K562 treated with DMSO at 1 percent for 24 hours (cell line): Measurements from ENCODE around the gene ZNF620. TPM values are rescaled to one million over a fixed set of nuclear protein-coding genes. Genes with fewer than 3 reads are reported as not detected.

ENCODE experiments used
- total RNA-seq: library from RNA; unstranded; fragments of 300-600 nt; gene quantifications from 2 replicates; pipeline ENCODE4 v1.2.3, GENCODE V29; 2022; ENCODE audit warnings: low read depth; ENCODE audit not compliant: insufficient read depth

ZNF620 gene
- 3.2 and 4.7 TPM in 2 replicates for total RNA-seq

DNA sequence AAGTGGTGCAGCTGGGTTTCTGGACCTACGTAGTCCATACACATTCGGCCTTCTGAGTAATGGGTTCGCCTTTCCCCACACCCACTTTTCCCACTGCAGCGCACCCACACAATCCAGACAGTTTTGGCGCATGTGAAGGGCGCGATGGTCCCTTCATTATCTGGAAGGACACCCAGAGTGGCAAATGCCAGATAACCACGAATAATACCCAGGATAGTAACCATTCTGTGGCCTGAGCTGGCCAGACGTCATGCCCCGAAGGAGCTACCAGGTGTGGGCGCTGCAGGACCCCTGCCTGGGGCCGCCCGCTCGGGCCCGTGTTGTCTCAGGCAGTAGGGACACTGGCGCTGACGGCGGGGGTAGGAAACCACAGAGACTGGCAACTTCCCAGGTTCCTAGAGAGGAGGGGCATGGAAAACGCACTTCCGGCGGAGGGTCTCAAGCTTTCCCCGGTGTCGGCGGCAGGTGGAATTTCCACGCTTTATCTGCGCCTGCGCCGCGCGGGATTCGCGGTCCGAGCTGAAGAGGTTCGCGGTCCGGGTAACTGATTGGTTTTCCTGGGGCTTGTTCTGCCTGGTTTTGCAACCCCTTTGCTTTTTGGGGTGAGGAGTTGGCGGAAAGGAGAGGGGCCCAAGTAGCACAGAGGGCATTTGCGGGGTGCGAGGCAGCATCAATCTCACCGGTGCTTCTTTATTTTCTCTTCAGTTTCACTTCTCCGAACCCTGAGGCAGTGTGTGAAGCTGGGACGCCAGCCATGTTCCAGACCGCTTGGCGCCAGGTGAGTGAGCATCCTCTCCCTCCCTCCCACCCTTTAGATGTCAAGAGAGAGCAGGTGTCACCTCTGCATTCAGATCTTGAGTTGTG is at the start of gene ZNF620:
TSS of gene ZNF620 (plus strand) at position 441 of the 864 bp plus-strand sequence. CDS start at position 755, 314 bp downstream.

DNA sequence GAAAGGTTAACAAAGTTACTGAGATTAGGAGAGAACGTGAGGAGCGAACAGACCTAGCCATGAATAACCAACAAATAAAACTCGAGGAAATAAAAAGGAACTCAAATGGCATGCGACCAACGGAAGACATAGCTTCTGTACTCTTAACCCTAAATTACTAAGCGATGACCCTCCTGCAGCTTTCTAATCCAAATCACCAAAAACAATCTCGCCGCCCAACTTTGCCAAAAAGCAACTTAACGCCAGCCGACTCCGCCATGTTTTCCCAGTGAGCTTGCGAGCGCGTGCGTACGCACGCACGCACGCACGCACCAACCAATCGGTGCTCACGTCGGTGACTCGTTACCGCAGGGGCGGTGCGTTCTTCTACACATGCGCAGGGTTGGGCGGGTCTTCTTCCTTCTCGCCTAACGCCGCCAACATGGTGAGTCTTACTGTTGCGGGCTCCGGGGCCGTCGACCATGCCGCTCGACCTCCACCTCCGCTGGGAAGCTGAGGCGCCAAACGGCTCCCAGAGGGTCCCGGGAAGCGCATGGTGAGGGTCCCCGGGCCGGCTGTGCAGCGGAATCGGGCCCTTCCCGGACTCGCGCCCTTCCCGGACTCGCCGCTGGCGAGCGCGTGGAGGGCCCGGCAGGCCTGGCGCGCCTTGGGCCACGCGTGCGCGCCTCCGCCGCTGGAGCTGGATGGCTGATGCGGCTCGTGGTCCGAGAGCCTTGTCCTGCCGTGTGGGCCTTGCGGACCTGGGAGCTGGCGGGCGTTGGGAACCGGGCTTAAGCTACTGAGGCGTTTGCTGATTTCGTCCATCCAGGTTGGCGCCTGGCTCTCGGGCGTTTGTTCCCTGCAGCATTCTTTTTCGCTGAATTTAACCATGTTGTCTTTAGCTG is 48.7 kb upstream of the ZNF620 start, which contains the start of gene RPL14:
TSS of gene RPL14 (plus strand) at position 400 of the 884 bp plus-strand sequence. CDS start at position 533, 133 bp downstream.

DNA sequence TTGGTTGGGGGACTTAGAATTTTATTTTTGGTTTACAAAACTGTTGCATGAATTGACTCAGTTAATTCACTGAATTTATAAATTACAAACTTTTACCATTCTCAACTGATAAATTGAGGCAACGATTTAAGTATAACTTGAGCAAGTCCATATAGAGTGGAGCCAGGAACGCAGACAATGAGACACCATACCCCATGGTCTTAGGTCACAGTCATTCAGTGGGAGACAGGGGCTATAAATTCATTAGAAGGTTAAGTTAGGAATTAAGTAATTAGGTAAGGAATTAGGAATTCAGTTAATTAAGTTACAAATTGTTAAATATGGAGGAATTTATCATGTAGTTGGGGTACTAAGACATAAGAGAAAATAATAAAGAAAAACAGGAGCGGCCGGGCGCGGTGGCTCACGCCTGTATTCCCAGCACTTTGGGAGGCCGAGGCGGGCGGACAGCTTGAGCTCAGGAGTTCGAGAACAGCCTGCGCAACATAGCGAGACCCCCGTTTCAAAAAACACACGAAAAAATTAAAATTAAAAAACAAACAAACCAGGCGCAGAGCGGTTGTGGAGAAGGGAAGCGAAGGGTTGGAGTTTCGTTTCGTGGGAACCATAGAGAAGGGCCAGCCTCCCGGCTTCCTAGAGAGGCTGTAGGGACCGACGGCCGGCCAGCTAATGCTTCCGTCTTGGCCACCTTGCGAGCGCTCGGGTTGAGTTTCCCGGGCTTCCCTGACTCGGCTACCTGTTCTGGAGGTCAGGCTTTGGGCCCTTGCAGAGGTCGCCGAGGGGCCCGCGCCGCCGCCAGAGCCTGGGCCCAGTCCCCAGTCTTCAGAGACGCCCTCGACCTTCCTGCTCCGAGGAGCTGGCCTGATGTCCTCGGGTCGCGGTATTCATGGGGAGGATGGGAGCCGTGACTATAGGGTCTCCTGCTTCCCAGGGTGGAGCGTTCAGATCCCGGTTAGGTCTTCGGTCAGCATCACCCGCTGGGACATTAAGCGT is 29.1 kb upstream of the ZNF620 start, which contains the start of gene ZNF619:
TSS of gene ZNF619 (plus strand) at position 645 of the 993 bp plus-strand sequence. CDS start 858 bp downstream, outside the sequence.

DNA sequence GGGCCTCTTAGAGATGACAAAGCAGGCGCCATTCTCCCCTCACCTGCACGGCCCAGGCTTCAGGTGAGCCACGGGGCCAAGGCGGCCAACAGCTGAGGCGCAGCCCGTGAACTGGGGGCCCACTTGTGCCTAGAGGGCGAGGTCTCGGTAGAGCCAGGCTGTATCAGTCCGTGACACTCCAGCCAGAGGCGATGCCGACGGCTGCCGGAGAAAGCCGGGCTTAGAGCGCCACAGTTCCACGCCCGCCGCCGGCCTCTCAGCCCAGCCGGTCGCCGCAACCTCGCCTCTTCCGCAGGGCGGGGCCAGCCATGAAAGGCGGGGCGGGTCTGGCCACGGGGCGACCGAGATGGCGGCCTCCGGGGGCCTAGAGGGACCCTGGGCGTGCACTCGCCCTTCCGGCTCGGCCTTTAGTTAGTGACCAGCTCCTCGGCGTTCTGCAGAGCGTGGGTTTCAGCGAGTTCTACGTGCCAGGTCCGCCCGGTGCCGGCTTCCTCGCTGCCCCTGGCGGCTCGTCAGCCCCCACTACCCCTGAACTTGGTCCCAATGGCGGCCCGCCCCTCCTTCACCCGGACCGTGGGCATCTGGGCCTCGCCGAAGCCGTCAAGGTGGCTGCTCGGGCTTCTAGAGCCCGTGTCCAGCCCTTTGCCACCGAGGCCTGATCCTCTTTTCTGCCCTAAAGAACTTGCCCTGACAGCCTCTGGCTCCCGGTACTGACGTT is 18.9 kb downstream of the ZNF620 start, which contains the start of gene ZNF621:
TSS of gene ZNF621 (plus strand) at position 393 of the 718 bp plus-strand sequence. CDS start 881 bp downstream, outside the sequence.

Other genes with a start within 250 kb of the ZNF620 start
- gene EIF1B, start 196.3 kb upstream of the ZNF620 start, total RNA-seq = 137 and 165 TPM in 2 replicates
- 0.93 and 2.2 TPM in 2 replicates for gene ENTPD3, start 118.9 kb upstream of the ZNF620 start, total RNA-seq
- gene RPL14, start 48.7 kb upstream of the ZNF620 start, total RNA-seq = 2,658 and 2,850 TPM in 2 replicates
- gene ZNF619, start 28.9 kb upstream of the ZNF620 start, total RNA-seq = 4.9 and 6.2 TPM in 2 replicates
- gene ZNF621, start 18.9 kb downstream of the ZNF620 start, total RNA-seq = 7.7 and 8.4 TPM in 2 replicates